SK-N-SH (cell line): Measurements from ENCODE around the gene GPRC5A. TPM values are rescaled to one million over a fixed set of nuclear protein-coding genes. Genes with fewer than 3 reads are reported as not detected.

Source experiments
- CTCF ChIA-PET: fragments of 300-600, 350-600 bp; formaldehyde crosslinking; extraction: SDS; loops from one replicate; lab custom pipeline; 2021; lab: Yijun Ruan, JAX
- POLR2A ChIA-PET: fragments of 350-600 bp; sonication (Branson Sonifier 250); formaldehyde crosslinking; extraction: SDS; loops from one replicate; lab custom pipeline; 2020; ENCODE audit warnings: antibody characterized with exemption, inconsistent platforms; lab: Yijun Ruan, JAX
- DNase-seq: peaks from one replicate; pipeline ENCODE4 v3.0.0; 2012
- H2AFZ ChIP-seq: fragments of 200-600 bp; sonication (generic); 2 replicates; pipeline ENCODE4 v1.8.1; 2016; ENCODE audit warnings: antibody characterized with exemption, mild to moderate bottlenecking, low read depth
- H3F3A ChIP-seq: fragments of 200-600 bp; sonication (generic); replicated peaks from 2 replicates; pipeline ENCODE3; 2016; ENCODE audit warnings: antibody characterized with exemption, mild to moderate bottlenecking; ENCODE audit not compliant: insufficient read depth
- H3K27ac ChIP-seq, 2 experiments: fragments of 200-500 bp in 1 of 2; fragments of 200-600 bp in 1 of 2; sonication (Bioruptor generic) in 1 of 2; sonication (generic), shearing (Covaris generic) in 1 of 2; 2 replicates each; pipeline versions ENCODE4 v1.5.1 to v1.6.1; 2014 to 2016; ENCODE audit warnings: low read depth in 2 of 2, inconsistent platforms in 1 of 2, low read length in 1 of 2, mild to moderate bottlenecking in 1 of 2, mixed read lengths in 1 of 2
- H3K27me3 ChIP-seq: fragments of 200-600 bp; sonication (generic), shearing (Covaris generic); 2 replicates; pipeline ENCODE4 v1.6.1; 2016; ENCODE audit warnings: mixed run types; ENCODE audit not compliant: insufficient read depth
- H3K36me3 ChIP-seq, 2 experiments: fragments of 200-500 bp in 1 of 2; fragments of 200-600 bp in 1 of 2; sonication (Bioruptor generic) in 1 of 2; sonication (generic) in 1 of 2; replicated peaks in 1 of 2; 2 replicates each; pipeline versions ENCODE3 to v1.5.1; 2014 to 2016; ENCODE audit warnings: low read length in 1 of 2, mild to moderate bottlenecking in 1 of 2; ENCODE audit not compliant: insufficient read depth in 2 of 2, control insufficient read depth in 1 of 2
- H3K4me1 ChIP-seq, 2 experiments: fragments of 200-500 bp in 1 of 2; fragments of 200-600 bp in 1 of 2; sonication (Bioruptor generic) in 1 of 2; sonication (generic), shearing (Covaris generic) in 1 of 2; 2 replicates each; pipeline versions ENCODE4 v1.5.1 to v1.6.1; 2014 to 2016; ENCODE audit warnings: low read depth in 1 of 2, low read length in 1 of 2, mixed run types in 1 of 2; ENCODE audit not compliant: insufficient read depth in 2 of 2, control insufficient read depth in 1 of 2
- H3K4me2 ChIP-seq: fragments of 200-600 bp; sonication (generic), shearing (Covaris generic); 2 replicates; pipeline ENCODE4 v1.6.1; 2017; ENCODE audit warnings: mixed run types
- H3K4me3 ChIP-seq, 2 experiments: fragments of 200-500 bp in 1 of 2; fragments of 200-600 bp in 1 of 2; sonication (Bioruptor generic) in 1 of 2; sonication (generic), shearing (Covaris generic) in 1 of 2; 2 replicates each; pipeline versions ENCODE4 v1.5.1 to v1.8.1; 2014 to 2016; ENCODE audit warnings: low read depth in 2 of 2, inconsistent platforms in 1 of 2, low read length in 1 of 2, mild to moderate bottlenecking in 1 of 2, mixed read lengths in 1 of 2, moderate library complexity in 1 of 2
- H3K79me2 ChIP-seq: fragments of 200-600 bp; sonication (generic); 2 replicates; pipeline ENCODE4 v1.8.1; 2017; ENCODE audit warnings: mild to moderate bottlenecking; ENCODE audit not compliant: insufficient read depth
- H3K9ac ChIP-seq: fragments of 200-600 bp; sonication (generic); 2 replicates; pipeline ENCODE4 v1.6.1; 2017; ENCODE audit warnings: mixed run types
- H3K9me2 ChIP-seq: fragments of 200-600 bp; sonication (generic); 2 replicates; pipeline ENCODE4 v1.6.1; 2017; ENCODE audit warnings: mixed run types
- H3K9me3 ChIP-seq: fragments of 200-600 bp; sonication (generic); 2 replicates; pipeline ENCODE4 v1.6.1; 2017; ENCODE audit warnings: mixed run types, mild to moderate bottlenecking, moderate library complexity
- H4K20me1 ChIP-seq: fragments of 200-600 bp; sonication (generic); 2 replicates; pipeline ENCODE4 v1.6.1; 2017; ENCODE audit warnings: mild to moderate bottlenecking, mixed run types; ENCODE audit not compliant: insufficient read depth
- CHD2 ChIP-seq: fragments of 150-350 bp; IDR thresholded peaks from 2 replicates; pipeline ENCODE4 v1.6.1; 2018; ENCODE audit warnings: low read length; ENCODE audit not compliant: partially characterized antibody
- EP300 ChIP-seq, 2 experiments: IDR thresholded peaks; 2 replicates each; pipeline versions ENCODE4 v1.4.0 to v1.6.1; 2012; ENCODE audit warnings: borderline replicate concordance in 1 of 2, low read depth in 1 of 2, low read length in 1 of 2
- EZH2phosphoT487 ChIP-seq: fragments of 200-600 bp; sonication (generic); IDR thresholded peaks from 2 replicates; pipeline ENCODE4 v1.6.1; 2017; ENCODE audit warnings: low read depth, mixed run types, mild to moderate bottlenecking, antibody characterized with exemption, moderate library complexity, borderline replicate concordance
- FOSL2 ChIP-seq: IDR thresholded peaks from 2 replicates; pipeline ENCODE4 v1.4.0; 2012; ENCODE audit warnings: low read depth, mild to moderate bottlenecking, moderate library complexity, borderline replicate concordance
- FOXJ3 ChIP-seq: sonication (generic); formaldehyde crosslinking; IDR thresholded peaks from 2 replicates; pipeline ENCODE4 v1.5.1; 2020; ENCODE audit warnings: mild to moderate bottlenecking, missing genetic modification reagents
- FOXM1 ChIP-seq: IDR thresholded peaks from 2 replicates; pipeline ENCODE4 v1.4.0; 2012; ENCODE audit warnings: low read depth, mild to moderate bottlenecking
- GABPA ChIP-seq: IDR thresholded peaks from 2 replicates; pipeline ENCODE4 v1.4.0; 2012; ENCODE audit warnings: low read depth, mild to moderate bottlenecking
- GATA2 ChIP-seq: sonication (generic); formaldehyde crosslinking; IDR thresholded peaks from 2 replicates; pipeline ENCODE4 v1.5.0; 2020; ENCODE audit warnings: mild to moderate bottlenecking, missing genetic modification reagents
- JUND ChIP-seq: IDR thresholded peaks from 2 replicates; pipeline ENCODE4 v1.4.0; 2012
- MAX ChIP-seq: IDR thresholded peaks from 2 replicates; pipeline ENCODE4 v1.4.0; 2012; ENCODE audit warnings: low read depth
- MXI1 ChIP-seq: IDR thresholded peaks from 2 replicates; pipeline ENCODE4 v1.6.1; 2012; ENCODE audit warnings: mild to moderate bottlenecking, low read depth, low read length, improper control_type of control experiment
- NFIC ChIP-seq: IDR thresholded peaks from 2 replicates; pipeline ENCODE4 v1.4.0; 2012; ENCODE audit warnings: borderline replicate concordance
- PBX3 ChIP-seq: IDR thresholded peaks from 2 replicates; pipeline ENCODE4; 2012
- RCOR1 ChIP-seq: fragments of 150-350 bp; IDR thresholded peaks from 2 replicates; pipeline ENCODE4 v1.6.1; 2017; ENCODE audit warnings: antibody characterized with exemption, low read length
- RFX5 ChIP-seq: IDR thresholded peaks from 2 replicates; pipeline ENCODE4 v1.6.1; 2012; ENCODE audit warnings: mild to moderate bottlenecking, improper control_type of control experiment, low read length
- TEAD4 ChIP-seq: IDR thresholded peaks from 2 replicates; pipeline ENCODE4 v1.4.0; 2012; ENCODE audit warnings: mild to moderate bottlenecking, borderline replicate concordance; ENCODE audit not compliant: insufficient read depth
- USF1 ChIP-seq: IDR thresholded peaks from 2 replicates; pipeline ENCODE4 v1.4.0; 2012; ENCODE audit warnings: low read depth, borderline replicate concordance
- USF2 ChIP-seq: fragments of 150-350 bp; IDR thresholded peaks from 2 replicates; pipeline ENCODE4 v1.6.1; 2017; ENCODE audit warnings: antibody characterized with exemption, low read length, low read depth, borderline replicate concordance
- YY1 ChIP-seq: IDR thresholded peaks from 2 replicates; pipeline ENCODE4 v1.4.0; 2012; ENCODE audit warnings: low read depth, mild to moderate bottlenecking
- ZBTB33 ChIP-seq: IDR thresholded peaks from 2 replicates; pipeline ENCODE4 v1.4.0; 2012; ENCODE audit warnings: low read depth, borderline replicate concordance
- WGBS: methylation state at CpG from one replicate; pipeline ENCODE4 v1.1.6; 2017; ENCODE audit warnings: low lambda C conversion rate; 5-methylcytosine and 5-hydroxymethylcytosine counted together
- polyA plus RNA-seq, 3 experiments: library from polyadenylated mRNA; depleted of rRNA; stranded (reverse); fragments of >200 nt; gene quantifications; 2 replicates each; pipeline ENCODE4 v1.2.3, GENCODE V29; 2012

The GPRC5A gene
- polyA plus RNA-seq, 1 of the 3 experiments (the other 2 are of a cell fraction), result 12.7 TPM

- Histone ChIP-seq H3K9ac (no peak overlapping the region), H3K4me1 (no peaks in the 10 kb centered on the region), H3K9me3 (no peaks in the 10 kb centered on the region), H3K27ac (no peak overlapping the region), H3K9me2 (no peaks in the 10 kb centered on the region), H3K4me3 (no peak overlapping the region), H2AFZ (no peak overlapping the region), H3K27me3 (no peaks in the 10 kb centered on the region), H3K36me3 (no peaks in the 10 kb centered on the region), H4K20me1 (no peaks in the 10 kb centered on the region), H3K79me2 (no peaks in the 10 kb centered on the region), H3F3A (no peaks in the 10 kb centered on the region), H3K4me2 (no peak overlapping the region)
- 63% methylated on average over 4 of the region's 4 CpGs for WGBS
- CTCF ChIA-PET, result interaction anchor here (0.5 to 1.5 kb wide), 3 partner anchors 38 to 383 kb away, joined by 3 read pairs; no protein-coding TSS in a partner anchor
- TF ChIP-seq CHD2, result no peak
- TF ChIP-seq NFIC, result no peak
- TF ChIP-seq TEAD4, result no peak
- no peak for TF ChIP-seq ZBTB33
- no peak for TF ChIP-seq USF1
- no peak for TF ChIP-seq EZH2phosphoT487
- no peak for TF ChIP-seq YY1
- TF ChIP-seq RFX5, result no peak
- TF ChIP-seq FOXJ3 (CRISPR knock-in tag), result no peak
- TF ChIP-seq RCOR1, result no peak
- TF ChIP-seq EP300 (IDR thresholded peaks at IDR 0.05; ENCODE audit: borderline replicate concordance in 1 of 2, low read depth in 1 of 2, low read length in 1 of 2), result no peak
- no peak for DNase-seq
- POLR2A ChIA-PET, result no interaction called here
Measured at GRCh38 chr12:12954356-12954755, 63.0 kb downstream of the GPRC5A start.

- no peaks in the 10 kb centered on the region for H3K79me2 ChIP-seq
- WGBS, result 92% methylated on average over 5 of the region's 6 CpGs
- no peak overlapping the region for H3K4me2 ChIP-seq
- ChIA-PET CTCF (interaction anchor here (0.5 to 1.5 kb wide), 2 partner anchors 300 to 382 kb away, joined by 3 read pairs; no protein-coding TSS in a partner anchor), POLR2A (no interaction called here)
- no peaks in the 10 kb centered on the region for H3K27me3 ChIP-seq
- no peaks in the 10 kb centered on the region for H4K20me1 ChIP-seq
- no peaks in the 10 kb centered on the region for H3K4me1 ChIP-seq
- no peak overlapping the region for H3K9ac ChIP-seq
- no peak overlapping the region for H2AFZ ChIP-seq
- H3K27ac ChIP-seq, result no peak overlapping the region
- no peaks in the 10 kb centered on the region for H3F3A ChIP-seq
- H3K9me3 ChIP-seq, result no peaks in the 10 kb centered on the region
- H3K36me3 ChIP-seq, result no peaks in the 10 kb centered on the region
- H3K4me3 ChIP-seq, result no peak overlapping the region
- no peaks in the 10 kb centered on the region for H3K9me2 ChIP-seq
- TF ChIP-seq RCOR1, result no peak
- TF ChIP-seq PBX3, result no peak
- no peak for TF ChIP-seq FOXM1
- TF ChIP-seq GABPA, result no peak
- no peak for TF ChIP-seq EP300 (IDR thresholded peaks at IDR 0.05; ENCODE audit: borderline replicate concordance in 1 of 2, low read depth in 1 of 2, low read length in 1 of 2)
- no peak for TF ChIP-seq FOSL2
- TF ChIP-seq EZH2phosphoT487, result no peak
- TF ChIP-seq MXI1, result no peak
- TF ChIP-seq MAX, result no peak
- TF ChIP-seq USF2, result no peak
- TF ChIP-seq GATA2, result no peak
- no peak for TF ChIP-seq JUND
- DNase-seq, result no peak
Measured at GRCh38 chr12:12954878-12955625, 63.7 kb downstream of the GPRC5A start.
